Ovary (tissue), 9 donors: ENCODE data around the gene CADPS. TPM values are rescaled to one million over a fixed set of nuclear protein-coding genes. Genes with fewer than 3 reads are reported as not detected.

Source experiments
- DNase-seq, 5 donors: peaks; one replicate each; pipeline ENCODE4 v3.0.0-alpha.2; 2019 to 2020
- H3K27ac ChIP-seq, 2 donors: fragments of 200-600 bp; one replicate each; pipeline versions ENCODE4 v1.5.1 to v1.8.0; 2019 to 2022
- H3K27me3 ChIP-seq: fragments of 200-600 bp; one replicate; pipeline ENCODE4 v1.8.0; 2022
- H3K36me3 ChIP-seq: fragments of 200-600 bp; sonication (generic); one replicate; pipeline ENCODE4 v1.5.1; 2019
- H3K4me1 ChIP-seq: one replicate; pipeline ENCODE4 v1.8.1; 2013; ENCODE audit warnings: mild to moderate bottlenecking, moderate library complexity; ENCODE audit not compliant: insufficient read depth
- H3K4me3 ChIP-seq: fragments of 200-600 bp; sonication (generic); one replicate; pipeline ENCODE4 v1.5.1; 2017
- H3K9me3 ChIP-seq, 2 donors: fragments of 200-600 bp in 1 of 2; sonication (generic) in 1 of 2; one replicate each; pipeline versions ENCODE4 v1.5.1 to v1.8.1; 2013 to 2019; ENCODE audit warnings: mild to moderate bottlenecking in 1 of 2, moderate library complexity in 1 of 2
- CTCF ChIP-seq, 3 donors: fragments of 450-650 bp in 2 of 3; fragments of 200-600 bp in 1 of 3; IDR thresholded peaks; one replicate each; pipeline versions ENCODE4 v1.5.1 to v1.8.0; 2016 to 2022; ENCODE audit warnings: antibody characterized with exemption in 3 of 3, mild to moderate bottlenecking in 1 of 3
- EP300 ChIP-seq: sonication (generic); formaldehyde crosslinking; IDR thresholded peaks from one replicate; pipeline ENCODE4 v1.6.1; 2017; ENCODE audit warnings: antibody characterized with exemption
- POLR2A ChIP-seq: fragments of 450-650 bp; IDR thresholded peaks from one replicate; pipeline ENCODE4 v1.6.1; 2017; ENCODE audit warnings: antibody characterized with exemption, mild to moderate bottlenecking, moderate library complexity
- WGBS, 3 donors: extraction: QIAGEN DNeasy Blood & Tissue Kit in 1 of 3; methylation state at CpG; one replicate each; pipeline versions ENCODE4 v1.1.5 to v1.1.7; 2013 to 2017; 5-methylcytosine and 5-hydroxymethylcytosine counted together
- intact Hi-C, 4 donors: fragments of 100-400 bp; cut with DNase I; formaldehyde crosslinking; loops; one replicate each; pipeline versions ENCODE4 v1.11.0 to v1.15.1; 2022 to 2023
- polyA plus RNA-seq, 2 donors: library from polyadenylated mRNA; stranded (reverse); fragments of 200-250 nt in 1 of 2; fragments of 350-450 nt in 1 of 2; fragmentation: Illumina TruSeq in 1 of 2; extraction: RNeasy Lipid Tissue Mini Kit (QIAGEN cat#74804) in 1 of 2; gene quantifications; one replicate each; pipeline ENCODE4 v1.2.3, GENCODE V29; 2013 to 2014
- total RNA-seq, 7 donors: library from RNA; depleted of rRNA in 2 of 7; stranded (reverse); fragments of >200 nt in 2 of 7; fragmentation: NEBNext Ultra II Directional in 3 of 7; extraction: Animal tissue kit (Norgen Biotek cat#: 25700) in 3 of 7; gene quantifications; one replicate each; pipeline versions ENCODE4 v1.1.0 to v1.2.4, GENCODE V29; 2016 to 2023
- donor health status: DM: no; HTN: no; CAD: no; lungs with moderate emphysema.
- donor health status: DM: no; HTN: no; CAD: no.
- donor health status: Bipolar disorder and iron deficiency.
- donor health status: DM: yes; HTN: yes; CAD: no.
- donor health status: DM: no; HTN: no; CAD: no.
- donor health status: DM: yes; HTN: yes; CAD: no.

The CADPS gene
- total and polyA plus RNA-seq, 9 donors = 0.90 to 6.8 (median 2.8) TPM

GRCh38 chr3:62604751-62605351 lies 270.4 kb downstream of the CADPS start:
- TF ChIP-seq CTCF (IDR thresholded peaks at IDR 0.05) (no peak), POLR2A (no peak), EP300 (no peak)
- no peaks in the 10 kb centered on the region for H3K9me3 ChIP-seq
- no peaks in the 10 kb centered on the region for H3K27me3 ChIP-seq
- no peak for DNase-seq
- H3K27ac ChIP-seq = no peak overlapping the region
- no peaks in the 10 kb centered on the region for H3K36me3 ChIP-seq
- WGBS, 3 donors = 83 to 88% (median 83%) methylated on average over 1 of the region's 1 CpG
- intact Hi-C loops = no loop called here
- H3K4me1 ChIP-seq = no peaks in the 10 kb centered on the region
- no peak overlapping the region for H3K4me3 ChIP-seq

- Histone ChIP-seq H3K27ac (no peak overlapping the region), H3K4me1 (no peaks in the 10 kb centered on the region), H3K9me3 (no peaks in the 10 kb centered on the region), H3K4me3 (no peak overlapping the region), H3K36me3 (no peaks in the 10 kb centered on the region), H3K27me3 (no peaks in the 10 kb centered on the region)
- DNase-seq = no peak
- intact Hi-C loops = no loop called here
- TF ChIP-seq CTCF (IDR thresholded peaks at IDR 0.05) (no peak), EP300 (no peak), POLR2A (no peak)
- WGBS, 3 donors = 61 to 67% (median 66%) methylated on average over 2 of the region's 2 CpGs
Observed at GRCh38 chr3:62604298-62604697, 270.9 kb downstream of the CADPS start.

GRCh38 chr3:62602987-62603386 lies 272.2 kb downstream of the CADPS start:
- no peak overlapping the region for H3K27ac ChIP-seq
- no peaks in the 10 kb centered on the region for H3K4me1 ChIP-seq
- no peak for DNase-seq
- H3K9me3 ChIP-seq = no peaks in the 10 kb centered on the region
- no peak for TF ChIP-seq CTCF (IDR thresholded peaks at IDR 0.05)
- no peak for TF ChIP-seq EP300
- no peak for TF ChIP-seq POLR2A
- intact Hi-C loops = no loop called here
- WGBS, 3 donors = 76 to 80% (median 78%) methylated on average over 3 of the region's 3 CpGs
- no peak overlapping the region for H3K4me3 ChIP-seq
- H3K36me3 ChIP-seq = no peaks in the 10 kb centered on the region
- H3K27me3 ChIP-seq = no peaks in the 10 kb centered on the region

GRCh38 chr3:62602129-62602770 lies 273.0 kb downstream of the CADPS start:
- Histone ChIP-seq H3K4me3 (no peak overlapping the region), H3K4me1 (no peaks in the 10 kb centered on the region), H3K9me3 (no peaks in the 10 kb centered on the region), H3K27ac (no peak overlapping the region), H3K27me3 (no peaks in the 10 kb centered on the region), H3K36me3 (no peaks in the 10 kb centered on the region)
- DNase-seq = no peak
- intact Hi-C loops = no loop called here
- no peak for TF ChIP-seq EP300
- TF ChIP-seq CTCF (IDR thresholded peaks at IDR 0.05) = no peak
- no peak for TF ChIP-seq POLR2A
- WGBS, 3 donors = 57 to 67% (median 62%) methylated on average over 10 of the region's 10 CpGs
